ENCODE measurements around the gene DIPK1B.

DNA sequence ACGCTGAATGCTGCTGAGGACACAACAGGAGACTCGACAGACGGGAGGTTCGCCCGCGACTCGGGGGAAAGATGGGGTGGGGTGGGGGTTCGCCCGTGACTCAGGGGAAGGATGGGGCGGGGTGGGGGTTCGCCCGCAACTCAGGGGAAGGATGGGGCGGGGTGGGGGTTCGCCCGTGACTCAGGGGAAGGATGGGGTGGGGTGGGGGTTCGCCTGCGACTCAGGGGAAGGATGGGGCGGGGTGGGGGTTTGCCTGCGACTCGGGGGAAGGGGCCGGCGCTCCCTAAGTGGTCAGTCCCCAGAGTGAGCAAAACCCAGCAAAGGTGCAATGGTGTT, 33.8 kb downstream of the DIPK1B start:
- TF ChIP-seq, protein P1, sequence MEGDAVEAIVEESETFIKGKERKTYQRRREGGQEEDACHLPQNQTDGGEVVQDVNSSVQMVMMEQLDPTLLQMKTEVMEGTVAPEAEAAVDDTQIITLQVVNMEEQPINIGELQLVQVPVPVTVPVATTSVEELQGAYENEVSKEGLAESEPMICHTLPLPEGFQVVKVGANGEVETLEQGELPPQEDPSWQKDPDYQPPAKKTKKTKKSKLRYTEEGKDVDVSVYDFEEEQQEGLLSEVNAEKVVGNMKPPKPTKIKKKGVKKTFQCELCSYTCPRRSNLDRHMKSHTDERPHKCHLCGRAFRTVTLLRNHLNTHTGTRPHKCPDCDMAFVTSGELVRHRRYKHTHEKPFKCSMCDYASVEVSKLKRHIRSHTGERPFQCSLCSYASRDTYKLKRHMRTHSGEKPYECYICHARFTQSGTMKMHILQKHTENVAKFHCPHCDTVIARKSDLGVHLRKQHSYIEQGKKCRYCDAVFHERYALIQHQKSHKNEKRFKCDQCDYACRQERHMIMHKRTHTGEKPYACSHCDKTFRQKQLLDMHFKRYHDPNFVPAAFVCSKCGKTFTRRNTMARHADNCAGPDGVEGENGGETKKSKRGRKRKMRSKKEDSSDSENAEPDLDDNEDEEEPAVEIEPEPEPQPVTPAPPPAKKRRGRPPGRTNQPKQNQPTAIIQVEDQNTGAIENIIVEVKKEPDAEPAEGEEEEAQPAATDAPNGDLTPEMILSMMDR (IDR thresholded peaks at IDR 0.05), result no peak
- no peak for TF ChIP-seq POLR2A (IDR thresholded peaks at IDR 0.05)
